K562 (cell line): Measurements from ENCODE around the gene BICDL1. TPM values are rescaled to one million over a fixed set of nuclear protein-coding genes. Genes with fewer than 3 reads are reported as not detected.
A peak's percentile ranks its signal among the peaks of the same experiment; 100 is the strongest.

Experiments used
- CBFA2T3 ChIP-seq: fragments of 450-650 bp; IDR thresholded peaks from 2 replicates; pipeline ENCODE4 v1.6.1; 2017
- CC2D1A ChIP-seq: fragments of 450-650 bp; IDR thresholded peaks from 2 replicates; pipeline ENCODE4 v1.6.1; 2017; ENCODE audit warnings: mild to moderate bottlenecking
- CEBPB ChIP-seq: fragments of 450-650 bp; IDR thresholded peaks from 2 replicates; pipeline ENCODE4 v1.6.1; 2016; ENCODE audit warnings: missing genetic modification characterization, missing compliant biosample characterization
- GABPB1 ChIP-seq: sonication (generic); formaldehyde crosslinking; IDR thresholded peaks from 2 replicates; pipeline ENCODE4 v1.8.0; 2022; ENCODE audit warnings: mild to moderate bottlenecking, missing genetic modification reagents
- GABPB2 ChIP-seq: fragments of 250-450 bp; sonication (Bioruptor Pico); conservative IDR thresholded peaks from 2 replicates; pipeline ENCODE4 v1.5.1; 2021; ENCODE audit warnings: mild to moderate bottlenecking
- HOXB6 ChIP-seq: fragments of 250-450 bp; sonication (Bioruptor Pico); IDR thresholded peaks from 2 replicates; pipeline ENCODE4 v1.5.1; 2022; ENCODE audit warnings: mild to moderate bottlenecking, borderline replicate concordance
- IRF2 ChIP-seq: sonication (generic); formaldehyde crosslinking; IDR thresholded peaks from 2 replicates; pipeline ENCODE4 v1.8.1; 2022; ENCODE audit warnings: mild to moderate bottlenecking, missing genetic modification reagents
- MYC ChIP-seq, 2 experiments: fragments of 250-450 bp in 1 of 2; sonication (Bioruptor Pico) in 1 of 2; IDR thresholded peaks; 2 replicates each; pipeline versions ENCODE4 v1.5.1 to v1.6.1; 2012 to 2021; ENCODE audit warnings: low read depth in 2 of 2, borderline replicate concordance in 1 of 2, improper control_type of control experiment in 1 of 2, low read length in 1 of 2, mild to moderate bottlenecking in 1 of 2, moderate library complexity in 1 of 2
- PHTF2 ChIP-seq: fragments of 250-450 bp; sonication (Bioruptor Pico); IDR thresholded peaks from 2 replicates; pipeline ENCODE4 v1.5.0; 2021; ENCODE audit warnings: mild to moderate bottlenecking
- SIRT6 ChIP-seq: IDR thresholded peaks from one replicate; pipeline ENCODE4 v1.6.1; 2012; ENCODE audit warnings: low read depth, mild to moderate bottlenecking, control low read depth, inconsistent platforms, low read length, moderate library complexity
- ZNF347 ChIP-seq: fragments of 450-650 bp; formaldehyde crosslinking; IDR thresholded peaks from 2 replicates; pipeline ENCODE4 v1.4.0; 2020; ENCODE audit warnings: low read depth, mild to moderate bottlenecking, moderate library complexity
- ZZZ3 ChIP-seq: fragments of 450-650 bp; IDR thresholded peaks from 2 replicates; pipeline ENCODE4 v1.6.1; 2016; ENCODE audit warnings: antibody characterized with exemption, mild to moderate bottlenecking, moderate library complexity
- polyA plus RNA-seq, 8 experiments: library from polyadenylated mRNA; depleted of rRNA in 4 of 8; stranded (reverse) in 5 of 8; unstranded in 3 of 8; fragments of >200 nt; fragmentation: Nextera tagmentation in 2 of 8; fragmentation: Illumina TruSeq in 1 of 8; extraction: Ambion mirVana in 2 of 8; extraction: Trizol in 1 of 8; gene quantifications; 2 replicates each; pipeline versions ENCODE4 v1.2.1 to v1.2.3, GENCODE V29; 2011 to 2014; ENCODE audit warnings: inconsistent platforms in 1 of 8, missing spikeins in 1 of 8
- total RNA-seq, 7 experiments: library from RNA; depleted of rRNA in 6 of 7; stranded (reverse); fragments of >200 nt in 6 of 7; fragmentation: Illumina TruSeq in 2 of 7; extraction: Trizol in 2 of 7; gene quantifications; 2 replicates each; pipeline versions ENCODE4 v1.2.1 to v1.2.3, GENCODE V29; 2011 to 2021; ENCODE audit warnings: low replicate concordance in 1 of 7
- TF ChIP-seq, protein P1 (sequence below): fragments of 250-450 bp; sonication (Bioruptor Pico); IDR thresholded peaks from 2 replicates; pipeline ENCODE4 v1.5.0; 2020; ENCODE audit warnings: mild to moderate bottlenecking
- TF ChIP-seq, protein P2 (sequence below): fragments of 250-450 bp; sonication (Bioruptor Pico); IDR thresholded peaks from 2 replicates; pipeline ENCODE4 v1.4.0; 2020
- TF ChIP-seq, protein P3 (sequence below): sonication (generic); formaldehyde crosslinking; IDR thresholded peaks from 2 replicates; pipeline ENCODE4 v1.8.0; 2022; ENCODE audit warnings: missing genetic modification reagents, mild to moderate bottlenecking, borderline replicate concordance
- TF ChIP-seq, protein P4 (sequence below): fragments of 450-650 bp; formaldehyde crosslinking; conservative IDR thresholded peaks from 2 replicates; pipeline ENCODE4 v1.4.0; 2022; ENCODE audit warnings: mild to moderate bottlenecking, missing genetic modification characterization

The BICDL1 gene
- total and polyA plus RNA-seq, 9 of the 15 experiments (the other 6 are each of a cell fraction or from before 2014, with no cell fraction given), result 0.06 to 2.0 (median 0.58) TPM

DNA sequence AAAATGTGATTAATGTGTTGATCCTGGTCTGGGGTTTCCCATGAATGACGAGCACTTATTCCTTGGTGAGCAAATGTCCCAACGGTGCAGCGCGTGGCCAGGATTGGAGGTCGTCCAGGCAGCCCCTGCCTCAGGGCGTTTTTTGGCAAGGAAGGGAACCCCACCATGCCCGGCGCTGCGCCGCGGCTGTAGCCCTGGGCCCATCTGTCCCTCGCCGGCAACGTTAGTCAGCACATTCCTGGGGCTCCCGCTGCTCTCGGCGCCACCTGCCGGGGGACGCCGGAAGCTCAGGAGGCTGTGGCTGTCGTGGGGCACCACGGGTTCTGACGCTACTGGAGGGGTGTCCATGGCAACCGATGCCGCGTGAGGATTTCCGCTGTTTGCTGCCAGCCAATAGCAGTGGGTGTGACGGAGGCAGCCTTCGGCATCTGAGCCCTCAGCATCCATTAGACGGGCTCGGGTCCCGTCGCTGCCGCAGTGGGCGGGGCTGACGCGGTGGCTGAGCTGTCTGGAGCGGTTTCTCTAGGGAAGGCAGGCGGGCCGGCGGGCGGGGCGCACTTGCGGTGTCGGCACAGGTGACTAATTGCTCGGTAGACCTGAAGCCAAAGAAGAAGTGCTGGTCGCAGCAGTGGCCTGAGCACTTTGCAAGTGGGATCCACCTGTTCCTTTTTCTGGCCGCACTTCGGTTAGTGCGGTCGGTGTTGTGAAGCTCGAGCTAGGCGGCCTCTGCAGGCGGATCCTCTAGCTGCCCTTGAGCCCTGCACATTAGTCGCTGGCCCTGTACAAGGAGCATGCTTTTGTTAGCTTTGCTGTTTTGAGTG lies 98.0 kb downstream of the BICDL1 start (continued):
- TF ChIP-seq, protein P1, sequence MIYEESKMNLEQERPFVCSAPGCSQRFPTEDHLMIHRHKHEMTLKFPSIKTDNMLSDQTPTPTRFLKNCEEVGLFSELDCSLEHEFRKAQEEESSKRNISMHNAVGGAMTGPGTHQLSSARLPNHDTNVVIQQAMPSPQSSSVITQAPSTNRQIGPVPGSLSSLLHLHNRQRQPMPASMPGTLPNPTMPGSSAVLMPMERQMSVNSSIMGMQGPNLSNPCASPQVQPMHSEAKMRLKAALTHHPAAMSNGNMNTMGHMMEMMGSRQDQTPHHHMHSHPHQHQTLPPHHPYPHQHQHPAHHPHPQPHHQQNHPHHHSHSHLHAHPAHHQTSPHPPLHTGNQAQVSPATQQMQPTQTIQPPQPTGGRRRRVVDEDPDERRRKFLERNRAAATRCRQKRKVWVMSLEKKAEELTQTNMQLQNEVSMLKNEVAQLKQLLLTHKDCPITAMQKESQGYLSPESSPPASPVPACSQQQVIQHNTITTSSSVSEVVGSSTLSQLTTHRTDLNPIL (CRISPR knock-in tag), result no peak
- TF ChIP-seq MYC (IDR thresholded peaks at IDR 0.05; ENCODE audit: low read depth, low read length) (peak; percentile 61), MYC (CRISPR knock-in tag; IDR thresholded peaks at IDR 0.05; ENCODE audit: borderline replicate concordance, low read depth) (no peak), ZZZ3 (no peak), ZNF347 (CRISPR knock-in tag) (no peak), CC2D1A (no peak), IRF2 (CRISPR knock-in tag) (no peak), CEBPB (tag) (no peak), CBFA2T3 (peak; percentile 43), SIRT6 (no peak), PHTF2 (no peak), GABPB2 (CRISPR knock-in tag) (no peak), GABPB1 (peak; percentile 87), HOXB6 (CRISPR knock-in tag) (no peak)
- TF ChIP-seq, protein P2, sequence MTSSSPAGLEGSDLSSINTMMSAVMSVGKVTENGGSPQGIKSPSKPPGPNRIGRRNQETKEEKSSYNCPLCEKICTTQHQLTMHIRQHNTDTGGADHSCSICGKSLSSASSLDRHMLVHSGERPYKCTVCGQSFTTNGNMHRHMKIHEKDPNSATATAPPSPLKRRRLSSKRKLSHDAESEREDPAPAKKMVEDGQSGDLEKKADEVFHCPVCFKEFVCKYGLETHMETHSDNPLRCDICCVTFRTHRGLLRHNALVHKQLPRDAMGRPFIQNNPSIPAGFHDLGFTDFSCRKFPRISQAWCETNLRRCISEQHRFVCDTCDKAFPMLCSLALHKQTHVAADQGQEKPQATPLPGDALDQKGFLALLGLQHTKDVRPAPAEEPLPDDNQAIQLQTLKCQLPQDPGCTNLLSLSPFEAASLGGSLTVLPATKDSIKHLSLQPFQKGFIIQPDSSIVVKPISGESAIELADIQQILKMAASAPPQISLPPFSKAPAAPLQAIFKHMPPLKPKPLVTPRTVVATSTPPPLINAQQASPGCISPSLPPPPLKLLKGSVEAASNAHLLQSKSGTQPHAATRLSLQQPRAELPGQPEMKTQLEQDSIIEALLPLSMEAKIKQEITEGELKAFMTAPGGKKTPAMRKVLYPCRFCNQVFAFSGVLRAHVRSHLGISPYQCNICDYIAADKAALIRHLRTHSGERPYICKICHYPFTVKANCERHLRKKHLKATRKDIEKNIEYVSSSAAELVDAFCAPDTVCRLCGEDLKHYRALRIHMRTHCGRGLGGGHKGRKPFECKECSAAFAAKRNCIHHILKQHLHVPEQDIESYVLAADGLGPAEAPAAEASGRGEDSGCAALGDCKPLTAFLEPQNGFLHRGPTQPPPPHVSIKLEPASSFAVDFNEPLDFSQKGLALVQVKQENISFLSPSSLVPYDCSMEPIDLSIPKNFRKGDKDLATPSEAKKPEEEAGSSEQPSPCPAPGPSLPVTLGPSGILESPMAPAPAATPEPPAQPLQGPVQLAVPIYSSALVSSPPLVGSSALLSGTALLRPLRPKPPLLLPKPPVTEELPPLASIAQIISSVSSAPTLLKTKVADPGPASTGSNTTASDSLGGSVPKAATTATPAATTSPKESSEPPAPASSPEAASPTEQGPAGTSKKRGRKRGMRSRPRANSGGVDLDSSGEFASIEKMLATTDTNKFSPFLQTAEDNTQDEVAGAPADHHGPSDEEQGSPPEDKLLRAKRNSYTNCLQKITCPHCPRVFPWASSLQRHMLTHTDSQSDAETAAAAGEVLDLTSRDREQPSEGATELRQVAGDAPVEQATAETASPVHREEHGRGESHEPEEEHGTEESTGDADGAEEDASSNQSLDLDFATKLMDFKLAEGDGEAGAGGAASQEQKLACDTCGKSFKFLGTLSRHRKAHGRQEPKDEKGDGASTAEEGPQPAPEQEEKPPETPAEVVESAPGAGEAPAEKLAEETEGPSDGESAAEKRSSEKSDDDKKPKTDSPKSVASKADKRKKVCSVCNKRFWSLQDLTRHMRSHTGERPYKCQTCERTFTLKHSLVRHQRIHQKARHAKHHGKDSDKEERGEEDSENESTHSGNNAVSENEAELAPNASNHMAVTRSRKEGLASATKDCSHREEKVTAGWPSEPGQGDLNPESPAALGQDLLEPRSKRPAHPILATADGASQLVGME, result peak; percentile 99
- TF ChIP-seq, protein P3, sequence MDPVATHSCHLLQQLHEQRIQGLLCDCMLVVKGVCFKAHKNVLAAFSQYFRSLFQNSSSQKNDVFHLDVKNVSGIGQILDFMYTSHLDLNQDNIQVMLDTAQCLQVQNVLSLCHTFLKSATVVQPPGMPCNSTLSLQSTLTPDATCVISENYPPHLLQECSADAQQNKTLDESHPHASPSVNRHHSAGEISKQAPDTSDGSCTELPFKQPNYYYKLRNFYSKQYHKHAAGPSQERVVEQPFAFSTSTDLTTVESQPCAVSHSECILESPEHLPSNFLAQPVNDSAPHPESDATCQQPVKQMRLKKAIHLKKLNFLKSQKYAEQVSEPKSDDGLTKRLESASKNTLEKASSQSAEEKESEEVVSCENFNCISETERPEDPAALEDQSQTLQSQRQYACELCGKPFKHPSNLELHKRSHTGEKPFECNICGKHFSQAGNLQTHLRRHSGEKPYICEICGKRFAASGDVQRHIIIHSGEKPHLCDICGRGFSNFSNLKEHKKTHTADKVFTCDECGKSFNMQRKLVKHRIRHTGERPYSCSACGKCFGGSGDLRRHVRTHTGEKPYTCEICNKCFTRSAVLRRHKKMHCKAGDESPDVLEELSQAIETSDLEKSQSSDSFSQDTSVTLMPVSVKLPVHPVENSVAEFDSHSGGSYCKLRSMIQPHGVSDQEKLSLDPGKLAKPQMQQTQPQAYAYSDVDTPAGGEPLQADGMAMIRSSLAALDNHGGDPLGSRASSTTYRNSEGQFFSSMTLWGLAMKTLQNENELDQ, result no peak
- TF ChIP-seq, protein P4, sequence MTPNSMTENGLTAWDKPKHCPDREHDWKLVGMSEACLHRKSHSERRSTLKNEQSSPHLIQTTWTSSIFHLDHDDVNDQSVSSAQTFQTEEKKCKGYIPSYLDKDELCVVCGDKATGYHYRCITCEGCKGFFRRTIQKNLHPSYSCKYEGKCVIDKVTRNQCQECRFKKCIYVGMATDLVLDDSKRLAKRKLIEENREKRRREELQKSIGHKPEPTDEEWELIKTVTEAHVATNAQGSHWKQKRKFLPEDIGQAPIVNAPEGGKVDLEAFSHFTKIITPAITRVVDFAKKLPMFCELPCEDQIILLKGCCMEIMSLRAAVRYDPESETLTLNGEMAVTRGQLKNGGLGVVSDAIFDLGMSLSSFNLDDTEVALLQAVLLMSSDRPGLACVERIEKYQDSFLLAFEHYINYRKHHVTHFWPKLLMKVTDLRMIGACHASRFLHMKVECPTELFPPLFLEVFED (CRISPR knock-in tag), result no peak
